Left renal cortex interstitium (tissue), 4 donors: Measurements from ENCODE around the gene LBH. TPM values are rescaled to one million over a fixed set of nuclear protein-coding genes. Genes with fewer than 3 reads are reported as not detected.

Experiments
- DNase-seq, 4 donors: peaks; one replicate each; pipeline ENCODE4 v3.0.0-alpha.2; 2013; ENCODE audit warnings: low read depth in 4 of 4, low spot score in 2 of 4, missing footprints in 1 of 4
- polyA plus RNA-seq, 4 donors: library from polyadenylated mRNA; unstranded; fragments of 120-200 nt; gene quantifications; one replicate each; pipeline ENCODE4 v1.2.1, GENCODE V29; 2013; ENCODE audit not compliant: insufficient read length in 4 of 4

Gene LBH
- polyA plus RNA-seq, 4 donors = 99.8 to 120 (median 119) TPM

DNA sequence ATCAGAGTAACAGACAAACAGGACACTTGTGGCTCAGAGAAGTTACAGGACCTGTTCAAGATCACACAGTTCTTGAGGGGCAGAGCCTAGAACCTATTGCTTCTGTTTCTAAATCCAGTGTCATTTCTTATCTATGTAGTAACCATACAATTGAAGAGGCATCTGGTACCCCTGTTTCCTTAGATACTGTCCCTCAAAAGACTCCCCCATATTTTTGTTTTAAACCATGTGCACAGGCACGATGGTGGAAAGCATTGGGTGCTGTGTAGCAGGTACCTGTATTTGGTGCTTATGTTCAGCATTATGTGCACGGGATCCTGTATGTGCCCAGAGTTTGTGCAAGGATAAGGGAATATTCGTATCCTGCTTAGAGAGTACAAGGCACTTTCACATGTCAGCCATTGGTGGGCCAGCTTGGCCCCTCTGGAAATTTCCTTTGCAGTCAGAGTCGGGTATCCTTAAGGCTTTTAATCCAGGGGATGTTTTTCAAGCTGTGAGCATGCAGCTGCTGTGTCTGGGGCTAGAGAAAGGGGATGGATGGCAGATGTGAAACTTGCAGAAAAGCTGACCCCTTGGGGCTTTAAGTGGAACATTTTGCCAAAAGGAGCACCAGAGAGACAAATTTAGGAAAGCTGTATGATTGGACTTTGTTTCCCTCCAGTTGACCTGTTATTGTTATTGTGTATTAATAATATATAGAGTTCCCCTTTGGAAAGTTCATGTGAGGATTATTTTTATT lies 2.1 kb downstream of the LBH start:
- no peak for DNase-seq

DNA sequence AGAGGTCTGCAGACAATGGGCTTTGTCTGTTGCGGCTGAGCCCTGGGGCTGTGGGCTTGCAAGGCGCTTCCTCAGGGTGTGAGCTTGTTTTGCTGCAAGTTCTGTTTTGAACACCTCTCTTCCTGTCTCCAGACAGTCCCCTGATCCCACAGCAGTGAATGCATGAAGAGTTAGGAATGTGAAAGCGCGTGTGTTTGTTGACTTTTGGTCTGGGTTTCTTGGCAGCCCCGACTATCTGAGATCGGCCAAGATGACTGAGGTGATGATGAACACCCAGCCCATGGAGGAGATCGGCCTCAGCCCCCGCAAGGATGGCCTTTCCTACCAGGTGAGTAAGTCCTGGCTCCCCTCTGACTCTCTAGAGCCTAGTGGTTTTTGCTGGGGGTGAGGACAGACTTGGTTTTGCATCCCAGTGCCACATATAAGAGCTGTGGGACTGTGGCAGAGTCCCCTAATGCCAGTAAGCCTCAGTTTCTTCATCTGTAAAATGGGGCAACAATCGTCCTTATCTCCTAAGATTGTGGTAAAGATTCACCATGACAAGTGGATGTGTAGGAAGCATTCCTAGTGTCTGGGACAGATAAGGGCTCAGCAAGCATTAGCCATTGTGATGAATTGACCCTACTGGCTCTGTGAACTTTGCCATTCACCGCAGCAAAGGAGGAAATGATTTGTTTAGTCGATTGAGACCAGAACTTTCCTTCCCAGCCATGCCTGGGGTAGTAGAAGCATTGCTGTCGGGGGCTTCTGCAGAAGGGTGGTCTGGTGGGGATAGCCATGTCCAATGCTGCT lies 3.0 kb downstream of the LBH start:
- DNase-seq = no peak

DNA sequence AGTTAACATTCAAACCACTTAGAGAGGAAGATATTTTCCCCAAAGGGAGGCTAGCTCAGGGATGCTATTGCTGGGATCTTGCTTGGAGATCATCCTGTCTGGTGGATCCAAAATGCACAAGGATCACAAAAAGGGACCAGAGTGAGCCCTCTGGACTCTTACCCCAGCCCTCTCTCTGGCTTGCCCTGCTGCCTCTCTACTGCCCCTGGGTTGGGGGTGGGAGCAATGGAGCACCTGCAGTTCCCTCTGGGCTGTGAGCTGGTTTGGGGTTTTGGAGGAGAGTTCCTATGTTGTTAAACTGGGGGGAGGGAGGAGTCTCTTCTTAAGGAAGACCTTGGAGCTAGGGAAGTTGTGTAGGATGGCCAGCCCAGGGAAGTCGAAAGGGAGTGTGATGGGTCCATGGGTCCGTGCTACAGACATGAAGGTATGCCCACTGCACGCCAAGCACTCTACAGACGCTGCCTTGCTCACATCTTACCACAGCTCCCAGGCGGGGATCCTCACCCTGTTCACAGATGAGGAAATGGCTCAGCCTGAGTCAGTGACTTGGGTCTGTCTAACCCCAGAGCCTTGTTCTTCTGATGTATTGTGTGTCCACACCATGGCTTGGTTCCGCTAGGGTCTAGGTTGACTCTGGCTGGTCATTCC lies 3.8 kb downstream of the LBH start:
- DNase-seq = no peak

DNA sequence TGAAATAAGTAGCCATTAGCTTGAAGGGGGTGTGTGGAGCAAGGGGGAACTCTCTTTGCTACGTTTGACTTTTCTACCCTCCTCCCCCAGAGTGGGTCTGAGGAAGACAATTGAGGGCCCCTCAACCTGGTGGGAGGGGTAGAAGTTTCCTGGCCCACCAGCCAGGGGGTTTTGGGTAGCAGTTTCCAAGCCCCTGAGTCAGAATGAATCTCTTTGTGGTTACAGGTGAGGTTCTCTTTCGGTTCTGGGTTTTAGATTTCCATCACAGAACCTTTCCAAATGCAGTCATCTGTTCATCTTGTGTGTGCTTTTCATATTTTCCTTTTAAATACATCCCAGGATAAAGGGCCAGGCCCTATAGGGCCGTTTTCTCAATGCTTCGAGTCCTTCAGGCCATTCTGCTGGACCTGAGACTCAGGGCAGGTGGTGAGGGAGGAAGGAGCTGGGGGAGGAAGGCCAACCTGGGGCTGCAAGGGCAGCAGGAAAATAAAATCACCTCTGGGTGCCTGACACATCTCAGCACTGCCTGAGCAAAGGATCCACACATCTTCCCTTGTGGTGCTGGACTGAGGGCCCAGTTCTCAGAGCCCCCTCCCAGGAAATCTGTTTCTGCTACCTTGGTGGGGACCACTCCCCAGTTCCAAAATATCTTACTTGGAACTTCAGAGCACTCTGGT lies 4.7 kb downstream of the LBH start:
- DNase-seq = no peak

DNA sequence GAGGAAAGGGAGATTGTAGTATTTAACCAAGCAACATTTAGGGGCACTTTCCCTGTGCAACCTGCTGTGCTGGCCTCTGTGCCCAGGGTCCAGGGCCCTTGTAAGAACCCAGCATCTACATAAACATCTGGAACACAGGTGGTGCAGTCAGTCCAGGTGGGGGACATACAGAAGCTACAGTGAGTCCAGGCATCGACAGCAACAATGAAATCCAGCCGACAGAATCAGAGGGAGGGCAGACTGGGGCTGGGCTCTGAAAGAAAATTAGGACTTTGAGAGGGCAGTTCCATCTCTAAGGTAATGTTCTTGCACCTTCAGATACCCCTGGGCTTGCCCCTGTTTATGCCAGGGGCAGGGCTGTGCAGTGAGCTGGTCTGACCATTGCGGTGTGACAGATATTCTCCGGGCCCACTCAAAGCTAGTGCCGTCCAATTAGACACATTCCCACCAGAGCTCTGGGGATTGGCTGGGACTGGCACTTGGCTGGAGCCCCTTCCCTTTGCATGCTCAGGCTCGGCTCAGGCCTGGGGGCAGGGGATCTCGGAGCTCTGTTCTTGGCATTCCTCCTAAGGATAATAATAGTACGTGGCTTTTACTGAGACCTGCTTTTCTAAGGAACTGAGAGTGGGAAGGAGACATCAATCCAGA lies 5.4 kb downstream of the LBH start:
- no peak for DNase-seq

DNA sequence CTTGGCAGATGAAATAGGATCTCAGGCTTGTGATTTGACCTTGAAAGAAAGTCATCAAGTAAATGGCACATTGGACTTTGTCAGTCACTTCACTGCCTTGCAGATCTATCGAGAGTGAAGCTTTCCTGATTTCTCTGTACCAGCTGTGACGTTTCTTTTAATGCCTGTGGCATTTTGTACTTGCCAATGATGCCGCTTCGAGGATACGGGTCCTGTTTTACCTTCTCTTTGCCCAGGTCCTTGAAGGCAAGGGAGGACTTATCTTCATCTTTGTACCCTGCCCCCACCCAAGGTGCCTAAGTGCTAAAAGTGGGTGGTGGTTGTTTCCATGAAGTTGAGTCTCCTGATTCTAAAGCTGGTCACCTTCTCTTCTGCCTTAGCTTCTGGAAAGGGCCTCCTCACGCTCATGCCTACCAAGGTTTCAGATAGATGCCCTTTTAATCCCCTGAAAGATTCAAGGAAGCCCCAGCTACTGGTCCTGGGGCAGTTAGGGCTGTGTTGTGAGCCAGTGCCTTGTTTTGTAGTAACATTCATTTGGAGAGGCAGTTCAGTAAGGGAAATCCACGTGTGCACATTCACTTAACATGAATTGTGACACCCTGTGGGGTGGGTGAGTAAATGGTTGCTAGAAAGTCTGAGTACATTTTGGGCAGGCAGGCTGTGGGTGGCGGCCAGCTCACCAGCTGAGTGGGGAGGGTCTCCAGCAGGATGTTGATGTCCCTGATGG lies 6.1 kb downstream of the LBH start:
- no peak for DNase-seq

DNA sequence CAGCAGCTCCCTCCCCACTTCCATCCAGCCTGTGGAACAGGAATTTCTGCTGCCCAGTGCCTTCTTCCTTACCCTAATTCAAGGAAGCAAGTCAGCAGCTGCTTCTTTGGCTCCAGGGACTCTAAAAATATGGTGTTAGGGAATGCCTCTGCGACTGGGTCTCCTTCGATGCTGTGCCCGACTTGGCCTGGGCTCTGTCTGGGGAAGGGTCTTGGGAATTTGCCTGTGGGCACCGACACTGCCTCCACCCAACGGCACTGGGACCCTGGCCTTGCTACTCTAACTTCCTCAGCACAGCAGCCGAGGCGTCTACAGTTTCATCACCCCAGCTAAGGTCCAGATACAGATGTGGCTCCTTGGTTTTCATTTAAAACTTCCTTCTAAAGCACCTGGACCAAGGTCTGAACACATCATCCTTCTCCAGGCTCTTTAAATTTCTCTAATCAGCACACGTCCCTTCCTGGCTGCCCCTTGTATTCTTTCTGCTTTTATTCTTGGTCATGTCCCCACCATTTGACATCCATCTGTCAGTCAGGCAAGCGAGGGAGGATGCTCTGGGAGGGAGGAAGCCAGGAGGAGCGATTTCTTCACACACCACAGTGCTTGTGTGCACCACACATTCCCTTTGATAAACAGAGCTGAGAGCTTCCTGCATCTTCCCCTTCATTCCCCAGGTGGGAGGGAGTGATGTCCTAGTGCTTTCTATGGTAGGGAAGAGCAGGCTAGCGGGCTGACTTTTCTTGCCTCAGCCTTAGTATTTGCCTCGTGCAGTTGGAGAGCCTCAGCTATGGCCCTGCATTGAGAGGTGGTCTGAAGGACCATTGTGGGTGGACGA lies 6.8 kb downstream of the LBH start:
- no peak for DNase-seq

DNA sequence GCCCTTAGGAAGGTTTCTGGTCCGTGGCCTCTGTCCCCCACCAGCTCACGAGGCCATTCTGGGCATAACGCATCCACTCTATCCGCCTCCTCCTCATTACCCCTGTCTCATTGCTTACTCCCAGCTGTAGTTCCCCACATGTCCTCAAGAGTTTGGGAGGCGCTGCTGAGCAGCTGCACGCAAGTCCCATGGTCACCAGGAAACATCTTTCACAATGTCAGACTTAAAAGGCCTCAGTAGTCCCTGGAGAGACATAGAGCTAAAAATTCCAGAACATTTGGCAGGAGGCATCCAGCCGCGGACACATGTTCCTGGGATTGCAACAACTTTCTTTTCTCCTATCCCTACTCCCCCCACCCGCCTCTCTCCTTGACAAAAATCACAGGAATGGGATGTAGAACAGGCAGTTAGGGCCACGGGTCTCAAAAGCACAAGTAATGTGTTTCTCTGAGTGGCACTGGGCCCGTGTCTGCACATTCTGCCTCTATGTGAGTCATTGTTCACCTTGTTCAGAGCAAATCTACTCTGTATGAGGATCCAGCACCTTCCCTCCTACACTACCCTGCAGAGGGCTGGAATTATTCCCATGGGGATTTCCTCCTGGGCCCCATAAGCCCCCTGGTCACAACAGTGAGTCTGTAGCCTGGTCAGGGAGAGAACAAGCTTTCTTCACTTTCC lies 8.1 kb downstream of the LBH start:
- DNase-seq = no peak

DNA sequence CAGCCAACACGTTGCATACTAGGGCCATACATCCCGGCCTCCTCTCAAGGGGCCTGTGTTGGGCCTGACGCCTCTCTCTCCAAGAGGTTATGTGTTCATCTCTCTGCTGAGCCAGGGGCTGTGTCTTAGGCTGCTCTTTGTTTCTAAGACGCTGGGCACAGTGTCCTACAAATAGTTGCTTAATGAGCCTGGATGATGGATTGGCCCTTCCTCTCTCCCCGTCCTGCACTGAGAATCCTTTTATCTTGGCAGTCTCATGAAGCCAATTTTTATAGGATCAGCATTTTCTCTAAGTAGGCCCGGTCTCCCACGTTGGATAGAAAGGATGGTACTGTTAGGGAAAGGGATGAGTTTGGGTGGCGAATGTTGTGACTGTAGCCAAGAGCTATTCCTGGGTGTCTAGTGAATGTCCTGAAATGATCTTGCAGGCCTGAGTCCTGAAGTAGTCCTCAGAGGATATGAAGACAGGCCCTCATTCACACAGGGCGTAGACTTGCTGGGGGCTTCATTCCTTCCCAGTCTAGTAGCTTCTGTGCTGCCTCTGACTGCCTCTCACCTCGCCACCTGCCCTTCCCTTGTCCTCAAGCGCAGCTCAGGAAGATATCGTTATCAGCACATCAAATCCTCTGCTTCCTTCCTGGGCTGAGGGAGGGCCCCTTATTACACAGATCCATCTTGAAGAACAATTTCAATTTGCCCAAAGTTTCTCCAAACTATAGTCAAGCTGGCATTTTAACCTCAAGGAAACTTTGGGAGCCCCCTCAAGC lies 8.8 kb downstream of the LBH start:
- no peak for DNase-seq

DNA sequence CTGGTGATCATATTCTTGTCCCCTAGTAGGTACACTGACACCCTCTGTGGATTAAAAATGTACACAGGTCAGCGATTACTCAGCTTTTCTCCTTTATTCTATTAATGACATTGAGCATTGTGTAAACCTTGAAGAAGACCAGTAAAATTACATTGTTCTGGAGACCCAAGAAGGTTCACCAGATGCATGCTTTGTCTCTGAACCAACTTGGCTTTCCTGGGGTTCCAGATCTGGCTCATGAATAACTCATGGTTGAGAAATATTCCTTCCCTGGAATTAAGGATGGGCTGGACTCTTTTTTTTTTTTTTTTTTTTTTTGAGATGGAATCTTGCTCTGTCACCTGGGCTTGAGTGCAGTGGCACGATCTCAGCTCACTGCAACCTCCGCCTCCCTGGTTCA lies 11.9 kb downstream of the LBH start:
- DNase-seq = no peak

DNA sequence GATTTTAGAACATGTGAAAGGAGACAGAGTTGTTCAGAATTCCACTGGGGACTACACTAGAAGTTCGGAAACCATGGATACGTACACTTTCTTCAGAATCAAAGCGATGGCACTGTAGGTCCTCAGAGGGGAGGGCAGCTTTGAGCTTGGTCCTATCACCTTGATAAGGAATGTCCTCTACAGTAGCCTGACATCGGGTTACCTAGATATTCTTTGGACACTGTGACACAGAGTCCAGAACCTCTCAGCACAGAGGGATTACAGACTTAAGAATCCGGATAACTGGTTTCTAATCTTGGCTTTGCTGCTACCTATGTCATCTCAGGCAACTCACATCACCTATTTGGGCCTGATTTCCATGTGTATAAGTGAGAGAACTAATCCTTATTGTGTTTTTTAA lies 14.0 kb downstream of the LBH start:
- no peak for DNase-seq

DNA sequence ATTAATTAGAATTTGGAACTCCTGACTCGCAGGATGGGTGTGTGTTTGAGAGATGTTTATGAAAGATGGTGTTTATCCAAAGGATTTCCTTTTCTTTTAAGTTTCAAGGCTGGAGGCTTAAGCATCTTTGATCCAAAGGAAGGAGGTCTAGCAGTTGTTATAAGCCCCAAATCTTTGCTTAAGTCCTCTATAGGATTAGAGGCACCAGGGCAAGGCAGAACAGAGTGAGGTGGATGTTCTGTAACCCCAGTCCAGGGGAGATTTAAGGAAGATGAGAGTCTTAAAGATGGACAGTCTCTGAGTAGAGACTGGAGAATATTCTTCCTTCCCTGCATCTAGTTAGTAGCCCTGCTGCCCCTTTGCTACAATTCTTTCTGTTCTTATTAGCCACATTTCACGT lies 17.5 kb downstream of the LBH start:
- no peak for DNase-seq

DNA sequence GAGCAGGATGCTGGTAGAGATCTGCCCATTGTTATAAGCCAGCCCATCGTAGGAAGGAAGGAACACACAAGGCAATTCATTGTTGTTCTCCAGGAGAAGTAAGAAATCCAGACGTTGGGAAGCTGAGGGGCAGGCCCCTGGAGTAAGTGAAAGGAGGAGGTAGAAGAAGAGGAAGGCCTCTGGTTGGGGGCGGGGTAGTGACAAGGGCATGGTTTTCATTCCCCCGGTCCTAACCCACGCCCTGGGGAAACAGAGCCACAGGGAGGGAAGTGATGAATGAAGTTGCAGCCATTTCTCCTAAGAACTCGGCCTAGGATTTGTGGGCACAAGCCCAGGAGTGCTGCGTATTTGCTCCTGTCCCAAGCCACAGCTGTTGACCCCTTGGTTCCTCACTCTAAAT lies 18.0 kb downstream of the LBH start:
- DNase-seq = no peak

DNA sequence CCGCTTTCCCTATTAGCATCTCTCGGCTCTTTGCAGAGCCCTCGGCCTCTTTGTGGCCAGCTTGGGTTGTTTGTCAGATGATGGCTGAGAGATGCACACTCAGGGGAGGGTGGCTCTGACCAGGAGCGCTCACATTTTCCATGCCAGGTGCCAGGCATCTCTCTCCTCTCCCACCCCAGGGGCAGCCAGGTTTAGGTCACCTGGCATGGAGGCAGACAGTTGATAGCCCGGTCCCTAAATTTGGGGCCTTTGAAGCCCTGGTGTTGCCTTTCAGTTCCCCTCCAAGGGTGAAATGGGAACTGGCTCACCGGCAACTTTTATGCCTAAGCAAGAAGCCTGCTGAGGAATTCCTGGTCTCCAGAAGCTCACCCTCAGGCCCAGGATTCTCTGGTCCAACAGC lies 19.1 kb downstream of the LBH start:
- no peak for DNase-seq

DNA sequence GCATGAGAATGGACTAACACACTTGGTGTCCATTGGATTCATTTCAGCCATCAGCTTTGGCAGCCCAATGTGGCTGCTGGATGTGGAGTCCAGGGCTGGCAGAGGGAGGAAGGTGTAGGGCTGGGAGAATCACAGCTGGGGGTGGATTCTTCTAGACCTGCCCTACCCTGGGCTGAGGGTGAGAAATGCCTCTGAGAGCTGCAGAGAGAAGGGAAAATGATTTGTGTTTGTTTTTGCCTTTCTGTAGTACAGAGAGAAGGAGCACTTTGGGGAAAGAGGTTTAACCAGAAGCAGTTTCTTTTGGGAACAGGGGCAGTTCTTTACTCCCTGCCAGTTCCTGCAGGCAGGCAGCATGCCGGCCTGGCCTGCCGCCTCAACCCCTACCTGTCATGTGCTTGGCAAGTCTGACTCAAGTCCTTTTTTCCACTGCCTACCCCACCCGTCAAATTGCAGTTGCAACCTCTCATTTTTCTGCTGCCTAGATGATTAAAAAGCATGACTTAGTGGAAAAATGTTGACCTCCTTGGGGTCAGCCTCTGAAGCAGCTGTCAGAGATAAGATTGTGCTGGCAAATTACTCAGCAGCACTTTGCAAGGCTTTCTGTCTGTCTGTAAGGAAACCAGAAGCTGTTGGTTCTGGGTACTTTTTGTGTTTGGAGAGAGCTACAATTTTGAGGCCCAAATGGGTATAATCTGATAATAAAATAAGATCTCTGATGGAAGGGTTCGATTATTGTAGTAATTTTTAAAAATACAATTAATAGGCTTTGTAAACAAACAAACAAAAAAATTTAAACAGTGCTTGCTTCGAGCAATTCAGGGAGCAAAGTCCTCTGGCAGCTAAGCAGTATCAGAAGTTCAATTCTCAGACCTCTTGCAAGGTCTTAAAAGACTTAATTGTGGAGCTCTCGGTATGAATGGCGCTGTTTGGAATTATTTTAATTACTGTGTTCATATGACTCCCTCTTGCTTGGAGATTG lies 21.7 kb downstream of the LBH start:
- no peak for DNase-seq

DNA sequence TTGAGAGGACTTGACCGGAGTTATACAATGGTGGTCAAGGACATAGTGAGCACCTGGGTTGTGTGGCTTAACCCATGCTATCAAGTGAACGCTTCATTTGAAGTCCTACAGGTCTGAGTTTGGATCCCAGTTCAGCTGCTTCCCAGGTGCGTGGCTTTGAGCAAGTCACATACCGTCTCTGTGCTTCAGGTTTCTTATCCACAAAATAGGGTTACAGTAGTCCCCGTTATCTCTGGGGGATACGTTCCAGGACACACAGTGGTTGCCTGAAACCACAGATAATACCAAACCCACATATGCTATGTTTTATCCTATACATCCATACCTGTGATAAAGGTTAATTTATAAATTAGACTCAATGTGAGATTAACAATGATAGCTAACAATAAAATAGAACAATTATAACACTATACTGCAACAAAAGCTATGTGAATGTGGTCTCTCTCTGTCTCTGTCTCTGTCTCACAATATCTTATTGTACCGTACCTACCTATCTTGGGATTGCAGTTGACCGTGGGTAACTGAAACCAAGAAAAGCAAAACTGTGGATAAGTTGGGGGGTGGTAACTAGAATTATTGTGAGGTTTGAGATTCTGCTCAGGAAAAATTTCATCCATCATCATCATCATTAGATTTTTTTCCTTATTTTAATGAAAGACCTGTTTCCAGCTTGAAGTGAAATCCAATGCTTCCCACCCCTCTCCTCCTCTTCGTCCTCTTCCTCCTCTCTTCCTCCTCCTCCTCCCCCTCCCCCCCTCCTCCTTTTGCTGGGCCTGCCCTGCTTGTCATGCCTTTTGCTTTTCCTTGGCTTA lies 22.7 kb downstream of the LBH start:
- no peak for DNase-seq
